Lower leg skin (tissue), 4 donors: ENCODE data around the gene OR2C1. TPM values are rescaled to one million over a fixed set of nuclear protein-coding genes. Genes with fewer than 3 reads are reported as not detected.

Experiments used
- DNase-seq, 2 donors: peaks; one replicate each; pipeline ENCODE4 v3.0.0-alpha.2; 2019; ENCODE audit warnings: low spot score in 2 of 2
- H3K4me3 ChIP-seq: fragments of 200-600 bp; sonication (generic); 2 replicates; pipeline ENCODE4 v1.5.1; 2017; ENCODE audit warnings: mild to moderate bottlenecking, low read depth; ENCODE audit not compliant: poor library complexity, severe bottlenecking
- POLR2A ChIP-seq, 2 donors: fragments of 450-650 bp; IDR thresholded peaks; one replicate each; pipeline ENCODE4 v1.6.1; 2016 to 2017; ENCODE audit warnings: antibody characterized with exemption in 2 of 2, mild to moderate bottlenecking in 1 of 2, moderate library complexity in 1 of 2
- WGBS, 2 donors: methylation state at CpG; one replicate each; pipeline ENCODE4 v1.1.5; 2018; 5-methylcytosine and 5-hydroxymethylcytosine counted together
- intact Hi-C: fragments of 100-400 bp; cut with DNase I; formaldehyde crosslinking; loops from one replicate; pipeline ENCODE4 v1.15.0; 2023; ENCODE audit warnings: low total_unique reads
- total RNA-seq, 4 donors: library from RNA; depleted of rRNA; stranded (reverse); fragments of >200 nt; gene quantifications; one replicate each; pipeline ENCODE4 v1.1.0, GENCODE V29; 2016
- TF ChIP-seq, protein P1 (sequence below), 3 donors: fragments of 450-650 bp; IDR thresholded peaks; one replicate each; pipeline ENCODE4 v1.5.1; 2016; ENCODE audit warnings: antibody characterized with exemption in 3 of 3, mild to moderate bottlenecking in 3 of 3, moderate library complexity in 2 of 3

OR2C1 gene
- total RNA-seq, 4 donors from 2014 or later = 0.39 to 0.88 TPM; not detected in 2

GRCh38 chr16:3369073-3369472, 13.4 kb downstream of the OR2C1 start:
- 91 to 95% methylated on average over 11 of the region's 11 CpGs for WGBS, 2 donors
- intact Hi-C loops = no loop called here
- TF ChIP-seq, protein P1, sequence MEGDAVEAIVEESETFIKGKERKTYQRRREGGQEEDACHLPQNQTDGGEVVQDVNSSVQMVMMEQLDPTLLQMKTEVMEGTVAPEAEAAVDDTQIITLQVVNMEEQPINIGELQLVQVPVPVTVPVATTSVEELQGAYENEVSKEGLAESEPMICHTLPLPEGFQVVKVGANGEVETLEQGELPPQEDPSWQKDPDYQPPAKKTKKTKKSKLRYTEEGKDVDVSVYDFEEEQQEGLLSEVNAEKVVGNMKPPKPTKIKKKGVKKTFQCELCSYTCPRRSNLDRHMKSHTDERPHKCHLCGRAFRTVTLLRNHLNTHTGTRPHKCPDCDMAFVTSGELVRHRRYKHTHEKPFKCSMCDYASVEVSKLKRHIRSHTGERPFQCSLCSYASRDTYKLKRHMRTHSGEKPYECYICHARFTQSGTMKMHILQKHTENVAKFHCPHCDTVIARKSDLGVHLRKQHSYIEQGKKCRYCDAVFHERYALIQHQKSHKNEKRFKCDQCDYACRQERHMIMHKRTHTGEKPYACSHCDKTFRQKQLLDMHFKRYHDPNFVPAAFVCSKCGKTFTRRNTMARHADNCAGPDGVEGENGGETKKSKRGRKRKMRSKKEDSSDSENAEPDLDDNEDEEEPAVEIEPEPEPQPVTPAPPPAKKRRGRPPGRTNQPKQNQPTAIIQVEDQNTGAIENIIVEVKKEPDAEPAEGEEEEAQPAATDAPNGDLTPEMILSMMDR (IDR thresholded peaks at IDR 0.05) = no peak
- no peak for TF ChIP-seq POLR2A (IDR thresholded peaks at IDR 0.05)
- no peak for DNase-seq
- no peak overlapping the region for H3K4me3 ChIP-seq

- TF ChIP-seq, protein P1 (IDR thresholded peaks at IDR 0.05) = no peak
- no peak for TF ChIP-seq POLR2A (IDR thresholded peaks at IDR 0.05)
- WGBS, 2 donors = 88 to 99% methylated on average over 5 of the region's 5 CpGs
- intact Hi-C loops = no loop called here
- no peak for DNase-seq
- H3K4me3 ChIP-seq = no peak overlapping the region
These were observed 20.0 kb downstream of the OR2C1 start for GRCh38 chr16:3375680-3376079.

- intact Hi-C loops = no loop called here
- TF ChIP-seq, protein P1 (IDR thresholded peaks at IDR 0.05) = no peak
- no peak for TF ChIP-seq POLR2A (IDR thresholded peaks at IDR 0.05)
- H3K4me3 ChIP-seq = no peak overlapping the region
- DNase-seq = no peak
These were observed 22.2 kb downstream of the OR2C1 start for GRCh38 chr16:3377917-3378316.

- no peak for TF ChIP-seq POLR2A (IDR thresholded peaks at IDR 0.05)
- TF ChIP-seq, protein P1 (IDR thresholded peaks at IDR 0.05) = no peak
- DNase-seq = no peak
- WGBS, 2 donors = 96 to 99% methylated on average over 10 of the region's 10 CpGs
- H3K4me3 ChIP-seq = no peak overlapping the region
- intact Hi-C loops = no loop called here
These were observed 27.4 kb downstream of the OR2C1 start for GRCh38 chr16:3383045-3383448.

DNA sequence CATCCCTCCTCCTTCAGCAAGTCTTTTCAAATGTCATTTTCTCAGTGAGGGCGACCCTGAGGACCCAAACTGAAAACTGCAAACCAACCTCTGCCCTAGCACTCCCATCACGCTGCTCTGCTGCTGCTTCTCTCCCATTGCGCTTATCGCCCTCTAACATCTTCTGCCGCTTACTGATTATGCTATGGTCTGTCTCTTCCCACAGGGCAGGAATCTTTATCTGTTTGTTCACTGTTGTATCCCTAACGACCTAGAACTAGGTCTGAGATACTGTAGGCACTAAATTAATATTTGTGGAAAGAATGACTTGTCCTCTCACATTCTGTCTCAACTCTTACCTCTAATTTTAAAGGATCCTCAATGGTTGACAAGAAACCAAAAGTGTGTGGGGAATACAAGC, 32.6 kb downstream of the OR2C1 start:
- no peak for DNase-seq
- H3K4me3 ChIP-seq = no peak overlapping the region
- intact Hi-C loops = no loop called here
- TF ChIP-seq, protein P1 (IDR thresholded peaks at IDR 0.05) = no peak
- no peak for TF ChIP-seq POLR2A (IDR thresholded peaks at IDR 0.05)
- WGBS, 2 donors = 98% methylated on average over 6 of the region's 6 CpGs

DNA sequence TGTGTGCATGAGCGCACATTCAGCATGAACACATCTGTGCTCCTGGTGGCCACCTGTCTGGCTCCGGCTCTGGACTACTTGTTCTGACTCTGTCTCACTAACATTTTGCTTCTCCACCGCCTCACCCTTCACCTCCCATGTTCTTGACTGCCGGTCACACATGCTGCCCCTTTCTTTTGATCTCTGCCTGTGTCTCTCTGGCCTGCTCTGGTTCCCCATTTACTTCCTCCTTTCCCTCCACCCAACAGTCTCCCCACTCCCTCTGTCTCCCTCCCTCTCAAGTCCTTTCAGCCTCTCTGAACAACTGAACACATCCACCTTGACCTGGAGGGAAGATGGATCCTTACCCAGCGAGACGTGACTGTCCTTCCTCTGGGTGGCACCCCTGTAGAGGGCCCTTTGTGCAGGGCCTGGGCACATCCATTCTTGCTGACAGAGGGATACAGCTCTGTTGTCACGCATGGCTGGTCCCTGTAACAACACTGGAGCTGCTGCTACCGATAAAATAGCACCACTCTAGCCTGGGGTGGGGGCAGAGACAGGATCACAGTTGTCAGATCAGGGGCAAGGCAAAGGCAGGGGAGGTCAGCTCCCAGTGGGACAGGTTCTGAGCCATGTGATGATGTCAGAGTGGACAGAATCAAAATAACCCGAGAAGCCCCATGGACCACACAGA, 34.1 kb downstream of the OR2C1 start:
- no peak for TF ChIP-seq POLR2A (IDR thresholded peaks at IDR 0.05)
- TF ChIP-seq, protein P1 (IDR thresholded peaks at IDR 0.05) = no peak
- no peak overlapping the region for H3K4me3 ChIP-seq
- 84 to 85% methylated on average over 9 of the region's 9 CpGs for WGBS, 2 donors
- no peak for DNase-seq
- intact Hi-C loops = no loop called here
